Measurements from ENCODE around the gene NSMCE3. TPM values are rescaled to one million over a fixed set of nuclear protein-coding genes. Genes with fewer than 3 reads are reported as not detected.

NSMCE3 gene
- total and polyA plus RNA-seq, 2 experiments from 2014 or later, result 9.7 to 10.0 TPM

DNA sequence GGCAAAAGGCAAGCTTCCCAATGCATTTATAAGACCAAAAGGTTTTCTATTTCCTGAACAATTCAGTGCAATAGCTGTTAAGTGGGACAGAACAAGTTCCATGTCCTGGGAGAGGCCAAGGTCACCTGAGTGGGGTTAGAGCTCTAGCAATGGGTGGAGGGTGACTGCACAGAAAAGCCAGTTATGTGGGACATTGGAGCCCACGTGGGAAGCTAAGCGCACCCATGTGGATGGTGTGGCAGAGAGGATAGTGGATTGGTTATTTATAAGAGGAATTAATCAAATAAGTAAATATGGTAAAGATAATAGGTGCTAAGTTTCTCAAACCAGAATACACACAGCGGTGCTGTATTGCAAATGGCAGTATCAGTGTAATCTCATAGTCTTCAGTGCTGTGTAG is 6.3 kb downstream of the NSMCE3 start:
- H3K4me3 ChIP-seq, result no peak overlapping the region
- peaks cover 22% of the 10 kb centered on the region for H3K79me2 ChIP-seq (replicated peaks; ENCODE audit: insufficient read depth)
- H3K36me3 ChIP-seq (ENCODE audit: insufficient read depth), result no peaks in the 10 kb centered on the region
- ATAC-seq (no peak), DNase-seq (ENCODE audit: low spot score) (no peak)
- no peak overlapping the region for H3K27ac ChIP-seq (ENCODE audit: low read depth)
- H3K4me3 Mint-ChIP-seq, result no peak overlapping the region
- no peaks in the 10 kb centered on the region for H3K9me2 ChIP-seq (ENCODE audit: insufficient read depth)
- H3K4me1 Mint-ChIP-seq, result peaks cover 25% of the 10 kb centered on the region
- H3K9me3 Mint-ChIP-seq, result no peaks in the 10 kb centered on the region
- H3K4me2 ChIP-seq, result no peak overlapping the region
- H3F3A ChIP-seq (replicated peaks; ENCODE audit: low read depth), result no peaks in the 10 kb centered on the region
- H3K36me3 Mint-ChIP-seq (ENCODE audit: low read depth), result no peaks in the 10 kb centered on the region
- no peaks in the 10 kb centered on the region for H3K27me3 Mint-ChIP-seq (ENCODE audit: insufficient read depth, low read depth, poor library complexity)
- peaks cover 3% of the 10 kb centered on the region; the same call in 1 of the 2 replicates for H4K20me1 ChIP-seq (replicated peaks; ENCODE audit: insufficient read depth)
- H3K27me3 ChIP-seq (ENCODE audit: insufficient read depth), result no peaks in the 10 kb centered on the region
- no peak overlapping the region for H2AFZ ChIP-seq
- no peak for TF ChIP-seq CREB1 (CRISPR knock-in tag; IDR thresholded peaks at IDR 0.05; ENCODE audit: low read depth)
- TF ChIP-seq POLR2AphosphoS5 (IDR thresholded peaks at IDR 0.05; ENCODE audit: low read depth), result no peak
- TF ChIP-seq JUNB (IDR thresholded peaks at IDR 0.05; ENCODE audit: unreplicated experiment), result no peak
- TF ChIP-seq EZH2phosphoT487 (IDR thresholded peaks at IDR 0.05; ENCODE audit: unreplicated experiment), result no peak
- no peak for TF ChIP-seq NANOG (IDR thresholded peaks at IDR 0.05; ENCODE audit: borderline replicate concordance)
- TF ChIP-seq, protein P1, sequence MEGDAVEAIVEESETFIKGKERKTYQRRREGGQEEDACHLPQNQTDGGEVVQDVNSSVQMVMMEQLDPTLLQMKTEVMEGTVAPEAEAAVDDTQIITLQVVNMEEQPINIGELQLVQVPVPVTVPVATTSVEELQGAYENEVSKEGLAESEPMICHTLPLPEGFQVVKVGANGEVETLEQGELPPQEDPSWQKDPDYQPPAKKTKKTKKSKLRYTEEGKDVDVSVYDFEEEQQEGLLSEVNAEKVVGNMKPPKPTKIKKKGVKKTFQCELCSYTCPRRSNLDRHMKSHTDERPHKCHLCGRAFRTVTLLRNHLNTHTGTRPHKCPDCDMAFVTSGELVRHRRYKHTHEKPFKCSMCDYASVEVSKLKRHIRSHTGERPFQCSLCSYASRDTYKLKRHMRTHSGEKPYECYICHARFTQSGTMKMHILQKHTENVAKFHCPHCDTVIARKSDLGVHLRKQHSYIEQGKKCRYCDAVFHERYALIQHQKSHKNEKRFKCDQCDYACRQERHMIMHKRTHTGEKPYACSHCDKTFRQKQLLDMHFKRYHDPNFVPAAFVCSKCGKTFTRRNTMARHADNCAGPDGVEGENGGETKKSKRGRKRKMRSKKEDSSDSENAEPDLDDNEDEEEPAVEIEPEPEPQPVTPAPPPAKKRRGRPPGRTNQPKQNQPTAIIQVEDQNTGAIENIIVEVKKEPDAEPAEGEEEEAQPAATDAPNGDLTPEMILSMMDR (conservative IDR thresholded peaks at IDR 0.05; ENCODE audit: low read depth in 2 of 2), result no peak
- TF ChIP-seq STAT1 (IDR thresholded peaks at IDR 0.05; ENCODE audit: unreplicated experiment), result no peak
- no peak for TF ChIP-seq EZH2 (IDR thresholded peaks at IDR 0.05; ENCODE audit: low read depth, unreplicated experiment)
- TF ChIP-seq, protein P2, sequence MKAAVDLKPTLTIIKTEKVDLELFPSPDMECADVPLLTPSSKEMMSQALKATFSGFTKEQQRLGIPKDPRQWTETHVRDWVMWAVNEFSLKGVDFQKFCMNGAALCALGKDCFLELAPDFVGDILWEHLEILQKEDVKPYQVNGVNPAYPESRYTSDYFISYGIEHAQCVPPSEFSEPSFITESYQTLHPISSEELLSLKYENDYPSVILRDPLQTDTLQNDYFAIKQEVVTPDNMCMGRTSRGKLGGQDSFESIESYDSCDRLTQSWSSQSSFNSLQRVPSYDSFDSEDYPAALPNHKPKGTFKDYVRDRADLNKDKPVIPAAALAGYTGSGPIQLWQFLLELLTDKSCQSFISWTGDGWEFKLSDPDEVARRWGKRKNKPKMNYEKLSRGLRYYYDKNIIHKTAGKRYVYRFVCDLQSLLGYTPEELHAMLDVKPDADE (IDR thresholded peaks at IDR 0.05), result no peak
- no peak for TF ChIP-seq REST (IDR thresholded peaks at IDR 0.05; ENCODE audit: unreplicated experiment)
- TF ChIP-seq ZNF114 (CRISPR knock-in tag; IDR thresholded peaks at IDR 0.05), result no peak
- TF ChIP-seq ZNF331 (CRISPR knock-in tag; IDR thresholded peaks at IDR 0.05; ENCODE audit: low read depth), result no peak
- no peak for TF ChIP-seq ZNF462 (CRISPR knock-in tag; IDR thresholded peaks at IDR 0.05)
- H3K4me1 ChIP-seq (ENCODE audit: insufficient read depth), result peaks cover 22% of the 10 kb centered on the region
- H3K27ac Mint-ChIP-seq, result no peak overlapping the region

Data from GM23338 (cell line).